Right ventricle myocardium inferior (tissue), 1 donor: ENCODE measurements around the gene FOXJ1. TPM values are rescaled to one million over a fixed set of nuclear protein-coding genes. Genes with fewer than 3 reads are reported as not detected.

Experiments used
- ATAC-seq: fragments of 200-7000 bp; cut with Tn5 transposase; one replicate; pipeline ENCODE4 v1.9.1; 2020; ENCODE audit warnings: mild to moderate bottlenecking, moderate library complexity
- DNase-seq: peaks from one replicate; pipeline ENCODE4 v3.0.0; 2021; ENCODE audit errors: missing footprints
- intact Hi-C: fragments of 100-400 bp; cut with DNase I; formaldehyde crosslinking; loops from one replicate; pipeline ENCODE4 v1.11.0; 2022
- total RNA-seq: library from RNA; stranded (reverse); fragmentation: NEBNext Ultra II Directional; extraction: Animal tissue kit (Norgen Biotek cat#: 25700); gene quantifications from one replicate; pipeline ENCODE4 v1.2.1, GENCODE V29; 2021
- donor health status: DM: no; HTN: yes; CAD: no; lungs with severe emphysema.

The FOXJ1 gene
- total RNA-seq, 1 donor from 2014 or later: not detected

DNA sequence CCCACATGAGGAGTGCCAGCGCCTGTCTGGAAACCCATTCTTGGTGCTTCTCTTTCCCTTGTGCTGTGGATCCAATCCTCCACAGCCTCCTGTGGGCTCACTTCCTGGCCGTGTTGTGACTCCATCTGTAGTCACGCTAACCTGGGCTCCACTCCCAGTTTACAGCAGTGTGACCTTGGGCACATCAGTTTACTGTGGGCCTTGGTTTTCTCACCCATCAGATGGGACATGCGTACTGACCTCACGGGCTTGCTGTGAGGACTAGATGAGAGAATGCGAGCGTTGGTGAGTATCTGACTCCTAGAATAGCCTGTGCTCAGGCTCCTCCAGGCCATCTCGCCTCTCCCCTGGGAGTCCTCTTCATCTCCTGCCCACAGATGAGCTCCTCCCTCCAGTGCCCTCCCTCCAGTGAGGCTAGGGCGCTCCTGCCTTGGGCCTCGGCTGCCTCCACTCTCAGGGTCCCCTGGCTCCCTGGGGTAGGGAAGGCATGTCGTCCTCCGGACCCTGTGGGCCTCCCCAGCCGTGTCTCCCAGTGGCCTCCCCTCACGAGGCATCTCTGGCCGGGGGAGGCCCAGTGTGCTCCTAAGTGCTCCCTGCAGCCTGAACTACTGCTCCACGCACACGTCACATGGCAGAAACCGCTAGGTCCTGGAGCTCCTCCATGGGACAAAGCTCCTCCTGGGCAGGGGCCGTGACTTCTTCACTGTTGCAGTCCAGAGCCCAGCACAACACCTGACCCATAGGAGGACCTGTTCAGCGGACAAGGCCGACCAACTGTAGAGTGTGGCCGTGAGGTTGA, 5.2 kb upstream of the FOXJ1 start:
- DNase-seq: no peak
- ATAC-seq: no peak
- intact Hi-C loops: no loop called here

DNA sequence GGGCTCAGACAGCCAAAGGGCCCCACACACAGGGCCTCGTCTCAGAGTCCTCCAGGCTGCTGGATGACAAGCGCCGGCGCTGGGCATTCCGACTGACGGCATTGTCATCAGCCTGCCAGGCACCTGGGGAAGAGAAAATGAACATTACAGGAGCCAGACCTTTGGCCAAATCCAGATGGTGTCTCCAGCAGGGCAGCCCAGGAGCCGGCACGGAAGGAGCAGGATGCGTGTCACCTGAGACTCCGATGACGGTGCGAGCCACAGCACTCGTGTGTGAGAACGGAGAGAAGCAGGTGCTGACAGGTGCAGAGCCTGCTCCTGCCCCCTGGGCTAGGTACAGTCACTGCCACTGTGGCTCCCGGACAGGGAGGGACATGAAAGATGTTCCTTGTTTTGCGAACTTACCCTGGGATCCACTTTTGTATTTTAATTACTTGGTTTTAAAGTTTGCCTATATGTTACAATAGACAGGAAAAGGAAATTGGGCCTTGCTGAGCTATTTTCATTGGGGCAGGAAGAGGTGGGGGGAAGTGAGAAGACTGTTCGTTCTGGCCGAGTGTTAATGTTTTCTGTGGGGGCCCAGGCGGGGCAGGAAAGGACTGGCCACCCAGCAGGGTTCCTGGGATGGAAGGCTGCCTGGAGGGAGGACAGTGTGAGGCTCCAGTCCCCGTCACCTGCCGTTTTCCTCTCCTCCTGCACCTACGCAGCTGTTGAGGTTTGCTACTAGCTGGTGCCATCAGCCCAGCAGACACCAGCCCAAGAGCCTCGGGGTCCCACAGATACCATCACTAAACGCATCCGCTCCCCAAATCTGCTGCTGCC, 4.4 kb upstream of the FOXJ1 start:
- intact Hi-C loops: no loop called here
- DNase-seq (no peak), ATAC-seq (no peak)

DNA sequence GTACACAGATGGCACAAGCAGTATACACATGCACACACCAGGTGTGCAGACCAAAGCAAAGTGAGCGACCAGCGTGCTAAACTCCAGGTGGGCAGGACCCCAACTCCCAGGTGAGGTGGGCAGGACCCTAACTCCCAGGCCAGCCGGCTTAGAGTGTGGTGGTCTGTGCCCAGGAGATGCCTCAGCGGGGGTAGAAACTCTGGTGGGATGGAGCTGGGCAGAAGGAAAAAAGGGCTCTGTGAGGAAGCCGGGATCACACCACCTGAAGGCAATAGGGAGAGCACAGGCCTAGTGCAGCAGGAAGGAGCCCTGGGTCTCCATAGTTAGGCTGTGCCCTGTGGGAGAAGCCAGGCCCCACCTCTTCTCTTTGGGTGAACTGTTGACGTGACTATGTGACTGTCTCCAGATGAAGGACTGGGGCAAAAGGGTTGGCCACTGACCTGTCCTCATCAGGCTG, 1.6 kb upstream of the FOXJ1 start:
- intact Hi-C loops: no loop called here
- no peak for DNase-seq
- no peak for ATAC-seq

DNA sequence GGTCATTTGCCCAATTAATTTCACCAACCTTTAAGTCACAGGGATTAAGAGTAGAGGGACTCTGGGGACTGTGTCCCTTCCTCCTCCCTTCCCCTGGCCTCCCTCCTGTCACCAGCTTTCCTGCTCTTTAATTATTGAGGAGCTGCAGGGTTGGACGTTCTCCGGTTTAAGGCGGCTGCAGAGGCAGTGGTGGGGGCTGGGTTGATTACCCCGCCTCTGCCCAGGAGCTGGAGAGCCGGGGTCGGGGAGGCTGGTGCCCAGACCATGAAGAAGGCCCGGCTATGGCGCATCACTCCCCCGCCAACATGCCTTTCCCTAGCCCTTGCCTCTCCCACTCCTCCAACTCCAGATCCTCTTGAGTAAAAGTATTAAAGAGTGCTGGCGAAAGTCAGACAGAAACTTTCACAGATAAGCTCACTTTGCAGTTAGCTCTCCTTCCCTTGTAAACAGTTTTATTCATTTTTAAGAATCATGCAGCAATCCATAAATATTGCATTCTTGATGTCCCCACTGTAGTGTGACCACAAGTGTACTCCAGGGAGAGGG, 1.1 kb upstream of the FOXJ1 start:
- ATAC-seq (no peak), DNase-seq (no peak)
- intact Hi-C loops: no loop called here

DNA sequence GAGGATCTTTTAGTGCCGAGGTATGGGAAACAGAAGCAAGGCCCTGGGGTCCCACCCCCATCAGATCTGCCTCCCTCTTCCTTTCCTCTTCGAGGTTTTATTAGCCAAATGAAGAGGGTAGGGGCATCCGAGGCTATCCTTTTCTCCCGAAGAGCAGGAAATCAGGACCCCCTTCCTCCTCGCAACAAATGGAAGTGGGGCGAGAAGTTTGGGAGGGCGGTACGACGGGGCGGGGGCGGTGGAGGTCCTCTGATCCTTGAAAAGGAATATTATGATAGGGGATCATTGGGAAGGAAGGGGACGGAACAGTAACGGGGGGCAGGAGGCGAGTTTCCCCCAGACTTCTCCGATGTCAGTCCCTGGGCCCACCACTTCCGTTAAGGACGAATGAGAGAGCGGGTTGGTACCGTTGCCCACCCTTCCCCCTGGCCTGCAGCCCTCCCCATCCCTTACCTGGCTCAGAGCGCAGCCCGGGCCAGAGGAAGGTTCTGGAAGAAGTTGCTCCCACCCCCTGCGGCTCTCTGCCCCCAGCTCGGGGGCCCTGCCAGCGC, 309 bp downstream of the FOXJ1 start:
- ATAC-seq (no peak), DNase-seq (no peak)
- intact Hi-C loops: no loop called here

DNA sequence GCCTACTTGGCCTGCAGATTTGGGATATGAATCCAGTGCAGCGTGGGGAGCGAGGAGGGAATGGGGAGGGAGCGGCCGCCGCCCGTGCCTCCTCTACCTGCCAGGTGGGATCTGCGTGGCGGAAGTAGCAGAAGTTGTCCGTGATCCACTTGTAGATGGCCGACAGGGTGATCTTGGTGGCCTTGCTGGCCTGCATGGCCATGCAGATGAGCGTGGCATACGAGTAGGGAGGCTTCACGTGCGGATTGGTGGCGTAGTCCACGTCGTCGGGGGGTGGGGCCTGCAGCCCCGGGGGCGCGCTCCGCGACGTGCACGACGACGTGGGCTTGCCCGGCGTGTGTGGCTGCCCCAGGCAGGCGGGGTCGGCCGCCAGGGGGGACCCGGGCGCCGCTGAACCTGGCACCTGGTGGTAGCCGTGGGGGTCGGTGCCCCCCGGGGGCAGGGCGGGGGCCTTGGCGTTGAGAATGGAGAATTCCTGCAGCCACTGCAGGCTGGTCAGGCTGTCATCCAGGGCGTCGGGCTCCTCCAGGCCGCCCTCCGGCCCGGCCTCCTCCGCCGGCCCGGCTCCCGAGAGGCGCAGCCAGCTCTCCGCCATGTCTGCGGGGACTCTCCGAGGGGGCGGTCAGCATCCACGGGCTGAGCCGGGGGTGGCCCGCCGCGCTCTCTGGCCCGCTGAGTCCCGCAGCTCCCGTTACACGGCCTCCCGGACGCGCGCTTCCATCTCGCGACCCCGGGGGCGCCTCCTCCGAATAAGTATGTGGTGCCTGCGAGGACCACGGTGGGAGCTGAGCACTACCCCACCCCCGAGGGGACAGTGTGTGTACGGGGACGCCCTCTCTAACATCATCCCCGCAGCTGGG, 1.0 kb downstream of the FOXJ1 start:
- no peak for DNase-seq
- intact Hi-C loops: no loop called here
- no peak for ATAC-seq

DNA sequence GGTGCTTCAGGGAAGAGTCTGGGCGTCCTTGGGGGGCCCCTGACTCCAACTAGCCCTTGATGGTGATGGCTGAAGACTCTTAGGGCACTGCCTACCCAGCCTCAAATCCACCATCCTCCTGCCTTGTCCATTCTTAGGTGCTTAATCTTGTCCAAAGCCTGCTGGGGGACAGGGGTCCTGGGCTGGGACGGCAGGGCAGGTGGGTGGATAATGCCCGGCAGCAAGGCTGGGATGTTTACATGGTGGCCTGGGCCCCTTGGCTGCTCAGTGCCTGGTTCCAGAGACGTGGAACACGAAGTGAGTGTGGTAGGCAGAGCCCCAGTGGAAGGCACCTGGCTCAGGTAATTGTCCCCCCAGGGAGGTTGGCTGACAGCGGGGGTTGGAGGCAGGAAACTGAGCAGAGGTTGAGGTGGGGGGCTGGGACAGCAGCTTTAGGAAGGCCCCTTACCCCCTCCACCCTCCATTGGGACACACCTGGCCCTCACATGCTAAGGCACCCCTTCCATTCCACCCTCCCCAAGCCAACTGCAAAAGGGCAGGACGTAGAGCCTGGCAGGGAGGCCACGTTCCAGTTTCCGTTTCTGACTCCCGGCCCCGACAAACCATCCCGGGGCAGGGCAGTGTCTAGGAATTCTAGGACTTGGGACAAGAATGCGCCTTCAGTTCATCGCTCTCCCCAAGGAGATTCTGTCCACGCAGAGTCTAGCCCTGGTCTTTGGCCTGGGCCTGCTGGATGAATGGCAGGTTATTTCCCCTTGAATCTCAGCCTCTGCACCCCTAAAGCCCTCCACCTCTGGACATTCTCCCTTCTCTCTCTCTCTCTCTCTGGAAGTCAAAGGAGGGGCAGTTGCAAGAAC, 1.9 kb downstream of the FOXJ1 start:
- intact Hi-C loops: no loop called here
- no peak for DNase-seq
- no peak for ATAC-seq

DNA sequence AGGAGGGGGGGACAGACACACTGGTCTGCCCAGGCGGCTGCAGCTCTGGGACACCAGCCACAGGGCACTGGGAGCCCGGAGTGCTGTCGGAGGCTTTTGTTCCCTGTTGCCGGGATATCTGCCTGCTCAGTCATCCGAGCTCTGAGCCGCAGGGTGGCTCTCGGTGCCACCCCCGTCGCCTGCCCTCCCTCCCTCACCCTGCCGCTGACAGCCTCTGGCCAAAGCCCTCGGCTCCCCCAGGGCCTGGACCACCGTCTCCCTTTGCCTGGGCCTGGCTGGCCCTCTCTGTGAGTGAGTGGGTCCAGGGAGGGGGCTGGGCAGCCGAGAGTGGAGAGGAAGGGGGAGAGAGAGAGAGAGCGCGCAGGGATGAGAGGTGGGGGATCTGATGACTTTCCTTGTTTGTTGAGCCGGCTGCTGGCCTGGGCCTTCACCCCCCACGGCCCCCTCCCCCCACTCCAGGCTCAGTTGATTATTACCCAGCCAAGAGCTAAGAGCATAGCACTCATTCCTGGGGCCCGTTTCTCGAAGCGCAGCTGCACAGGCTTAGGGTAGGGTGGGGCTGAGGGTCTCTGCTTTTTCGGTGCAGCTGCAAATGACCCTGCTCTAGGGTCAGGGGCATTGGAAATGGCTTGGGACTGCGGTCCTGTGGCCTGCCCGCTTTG, 2.7 kb downstream of the FOXJ1 start:
- intact Hi-C loops: no loop called here
- DNase-seq (no peak), ATAC-seq (no peak)

DNA sequence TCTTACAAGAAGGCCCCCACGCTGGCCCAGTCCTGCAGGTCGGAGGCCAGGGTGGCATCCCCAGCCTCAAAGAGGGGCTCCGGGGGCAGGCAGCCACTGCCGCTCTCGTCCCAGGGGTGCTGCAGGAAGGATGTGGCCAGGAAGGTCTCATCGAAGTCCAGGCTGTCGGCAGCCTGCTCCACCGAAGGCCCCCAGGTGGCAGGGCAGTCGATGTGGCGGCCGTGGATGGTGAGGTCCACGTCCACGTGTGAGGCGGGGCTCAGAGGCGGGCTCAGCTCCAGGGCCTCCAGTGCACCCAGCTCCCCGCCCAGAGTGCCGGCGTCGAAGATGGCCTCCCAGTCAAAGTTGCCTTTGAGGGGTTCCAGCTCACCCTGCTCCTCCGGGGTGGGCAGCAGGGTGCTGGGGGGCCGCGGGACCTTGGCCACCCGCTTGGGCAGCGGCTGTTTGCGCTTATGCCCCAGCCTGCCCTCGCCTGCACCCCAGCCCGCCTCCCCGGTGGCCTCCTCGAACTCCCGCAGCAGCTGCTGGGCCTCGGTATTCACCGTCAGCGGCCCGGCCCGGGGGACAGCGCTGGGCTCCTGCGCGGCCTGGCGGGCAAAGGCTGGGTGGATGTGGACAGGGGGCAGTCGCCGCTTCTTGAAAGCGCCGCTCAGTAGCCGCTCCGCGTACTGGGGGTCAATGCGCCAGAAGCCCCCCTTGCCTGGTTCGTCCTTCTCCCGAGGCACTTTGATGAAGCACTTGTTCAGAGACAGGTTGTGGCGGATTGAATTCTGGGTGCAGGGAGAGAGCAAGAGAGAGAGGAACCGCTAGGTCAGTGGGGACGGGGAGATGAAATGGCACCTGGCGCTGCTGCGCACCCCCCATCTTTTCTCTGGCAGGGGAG, 3.5 kb downstream of the FOXJ1 start:
- intact Hi-C loops: no loop called here
- ATAC-seq (no peak), DNase-seq (no peak)

DNA sequence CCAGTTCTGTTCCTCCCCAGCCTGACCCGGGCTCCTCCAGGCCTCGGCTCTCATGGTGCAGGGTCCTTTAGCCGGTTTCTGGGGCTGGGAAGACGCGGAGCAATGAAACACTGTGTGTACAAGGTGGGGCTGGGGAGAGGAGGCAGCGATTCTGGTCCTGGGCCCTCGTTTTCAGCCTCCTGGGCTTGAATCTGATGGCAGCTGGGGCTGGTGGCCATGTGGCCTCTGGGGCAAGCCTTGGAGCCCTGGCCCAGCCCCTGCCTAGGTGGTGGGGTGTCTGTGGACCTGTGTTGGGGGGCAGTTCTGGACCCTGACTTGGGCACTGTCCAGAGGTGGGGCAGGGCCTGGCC, 4.1 kb downstream of the FOXJ1 start:
- no peak for DNase-seq
- no peak for ATAC-seq
- intact Hi-C loops: no loop called here

DNA sequence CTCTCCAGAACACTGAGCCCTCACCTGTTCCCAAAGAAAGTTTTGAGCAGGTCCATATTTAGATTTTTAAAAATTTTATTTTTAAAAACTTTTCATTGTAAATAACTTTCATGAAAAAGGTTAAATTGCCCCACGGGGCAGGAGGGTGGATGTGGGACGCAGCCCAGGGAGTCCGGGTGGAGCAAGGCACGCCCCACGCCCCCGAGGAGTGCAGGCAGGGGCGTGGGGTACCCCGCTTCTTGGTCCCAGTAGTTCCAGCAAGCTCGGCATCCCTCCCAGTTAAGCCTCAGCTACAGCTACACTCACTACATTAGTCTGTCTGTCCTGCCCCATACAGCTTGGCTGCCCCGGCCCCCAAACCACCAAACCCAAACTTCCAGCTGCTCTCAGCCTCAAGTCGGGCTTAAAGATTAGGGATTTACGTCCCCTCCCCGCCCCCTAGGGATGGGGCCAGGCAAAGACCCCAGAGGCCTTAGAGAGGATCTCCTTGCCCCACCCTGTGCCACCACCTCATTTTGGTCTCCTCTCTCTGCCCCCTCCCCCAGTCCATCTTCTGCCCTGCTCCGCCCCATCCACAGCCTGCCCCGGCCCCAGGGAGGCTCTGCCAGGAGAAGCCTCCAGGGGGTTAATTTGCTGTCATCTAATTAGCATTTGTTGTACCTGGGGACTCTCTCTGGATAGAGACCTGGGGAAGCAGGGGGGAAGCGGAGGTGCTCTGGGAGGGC, 4.6 kb downstream of the FOXJ1 start:
- intact Hi-C loops: no loop called here
- DNase-seq (no peak), ATAC-seq (no peak)

DNA sequence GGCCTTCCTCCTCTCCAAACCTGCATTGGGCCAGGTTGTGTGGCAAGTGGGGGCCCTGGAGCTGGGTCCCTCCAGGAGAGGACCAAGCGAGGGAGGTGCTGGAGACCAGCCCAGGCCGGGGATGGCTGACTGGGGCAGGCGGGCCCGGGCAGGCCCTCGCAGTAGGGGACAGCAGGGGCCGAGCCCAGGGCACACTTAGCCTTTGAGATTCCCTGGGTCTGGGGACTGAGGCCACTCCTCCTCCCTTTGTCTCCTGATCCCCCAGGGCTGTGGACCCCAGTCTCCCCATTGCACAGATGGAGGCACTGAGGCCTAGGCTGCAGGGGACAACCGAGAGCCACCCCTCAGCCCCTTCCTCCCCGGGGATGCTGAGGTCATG, 5.2 kb downstream of the FOXJ1 start:
- ATAC-seq (no peak), DNase-seq (no peak)
- intact Hi-C loops: no loop called here

DNA sequence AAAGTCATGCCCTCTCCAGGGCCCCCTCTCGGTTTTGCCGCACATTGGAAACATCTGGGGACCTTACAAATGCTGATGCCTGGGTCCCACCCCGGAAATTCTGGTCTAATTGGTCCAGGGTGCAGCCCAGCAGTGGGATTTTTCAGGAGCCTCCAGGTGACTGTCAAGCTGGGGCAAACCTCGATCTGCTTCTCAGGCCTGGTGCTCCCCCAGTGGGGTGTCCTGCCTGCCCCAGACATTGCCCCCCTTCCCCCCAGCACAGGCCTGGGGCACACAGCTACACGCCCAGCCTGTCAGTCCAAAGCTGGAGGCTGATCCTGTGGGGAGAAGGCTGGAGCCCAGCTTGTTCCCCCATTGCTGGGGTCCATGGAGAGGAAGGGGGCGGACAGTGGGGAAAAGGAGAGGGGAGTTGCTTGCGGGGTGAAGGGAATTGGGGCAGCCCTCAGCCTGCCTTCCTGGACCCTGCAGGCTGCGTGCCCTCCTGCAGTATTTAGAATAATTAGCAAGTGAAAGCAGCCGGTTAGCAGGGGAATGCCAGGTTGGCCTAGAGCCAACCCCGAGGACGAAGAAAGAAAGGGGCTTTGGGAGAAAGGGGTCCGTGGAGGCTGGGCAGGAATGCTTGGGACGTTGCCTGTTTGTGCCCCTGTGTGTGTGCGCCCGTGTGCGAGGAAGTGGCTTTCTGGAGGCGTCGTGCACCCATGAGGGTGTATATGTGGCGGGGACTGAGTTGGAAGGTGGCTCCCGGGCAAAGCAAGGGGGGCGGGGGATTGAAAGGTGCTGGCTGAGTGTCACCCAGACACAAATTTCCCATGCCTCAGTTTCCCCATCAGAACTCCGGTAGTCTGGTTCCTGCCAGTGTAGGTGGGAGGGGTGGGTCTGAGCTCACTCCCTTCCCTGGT, 5.9 kb downstream of the FOXJ1 start:
- no peak for DNase-seq
- intact Hi-C loops: no loop called here
- no peak for ATAC-seq

DNA sequence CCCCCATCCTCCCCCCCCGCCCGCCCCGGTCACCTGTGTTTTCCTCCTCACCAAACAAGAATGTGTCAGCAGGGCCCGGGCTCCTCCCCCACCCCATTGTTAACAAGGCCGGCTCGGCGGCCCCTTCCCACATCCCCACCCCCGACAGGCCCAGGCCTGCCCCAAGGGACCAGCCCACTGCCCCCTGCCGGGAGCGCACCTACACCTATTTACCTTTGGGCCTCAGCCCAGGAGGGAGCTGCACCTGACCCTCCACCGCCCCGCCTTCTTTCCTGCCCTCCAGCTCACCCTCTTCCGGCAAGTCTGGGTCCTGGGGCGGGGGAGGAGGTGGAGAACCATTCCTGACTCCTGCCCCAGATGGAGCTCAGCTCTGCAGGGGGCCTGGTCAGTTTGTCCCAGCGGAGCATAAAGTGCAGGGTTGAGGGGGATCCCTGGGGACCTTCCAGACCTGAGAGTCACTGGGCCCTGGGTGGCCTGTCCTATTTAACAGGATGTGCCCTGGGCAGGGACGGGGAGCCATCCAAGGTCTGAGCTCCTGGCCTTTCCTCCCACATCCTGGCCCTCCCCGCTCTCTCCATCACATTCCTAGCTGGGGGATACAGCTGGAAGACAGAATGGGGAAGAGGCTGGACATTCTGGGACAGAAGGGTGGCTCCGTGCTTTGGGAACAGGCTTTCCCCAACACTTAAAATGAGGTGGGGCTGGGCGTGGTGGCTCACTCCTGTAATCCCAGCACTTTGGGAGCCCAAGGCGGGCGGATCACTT, 8.3 kb downstream of the FOXJ1 start:
- no peak for DNase-seq
- intact Hi-C loops: no loop called here
- no peak for ATAC-seq
